Endodermal cell (in vitro differentiated cells): ENCODE results near the gene ATP5ME. TPM values are rescaled to one million over a fixed set of nuclear protein-coding genes. Genes with fewer than 3 reads are reported as not detected.
A peak's percentile ranks its signal among the peaks of the same experiment; 100 is the strongest.
"Not testable (repeated sequence)": the region's sequence is repeated elsewhere in the genome, so short reads cannot be mapped to it uniquely, and the experiment has no call there.

ENCODE experiments used
- DNase-seq: peaks from one replicate; pipeline ENCODE4 v3.0.0-alpha.2; 2017
- H3K27ac ChIP-seq: 2 replicates; pipeline ENCODE4 v1.5.1; 2013; ENCODE audit warnings: mild to moderate bottlenecking, low read depth, low read length, moderate library complexity
- H3K27me3 ChIP-seq: 2 replicates; pipeline ENCODE4 v1.6.1; 2013; ENCODE audit warnings: mild to moderate bottlenecking, low read length, moderate library complexity; ENCODE audit not compliant: insufficient read depth, control insufficient read depth, poor library complexity, severe bottlenecking
- H3K36me3 ChIP-seq: 2 replicates; pipeline ENCODE4 v1.7.0; 2013; ENCODE audit warnings: mild to moderate bottlenecking, low read length, moderate library complexity; ENCODE audit not compliant: control insufficient read depth, insufficient read depth
- H3K4me1 ChIP-seq: one replicate; pipeline ENCODE4 v1.7.0; 2013; ENCODE audit warnings: low read length; ENCODE audit not compliant: control insufficient read depth, insufficient read depth
- H3K4me3 ChIP-seq: 2 replicates; pipeline ENCODE4 v1.5.1; 2013; ENCODE audit warnings: mild to moderate bottlenecking, low read length, moderate library complexity
- H3K9ac ChIP-seq: 2 replicates; pipeline ENCODE4 v1.6.1; 2013; ENCODE audit warnings: mild to moderate bottlenecking, low read length, moderate library complexity; ENCODE audit not compliant: poor library complexity, severe bottlenecking; ENCODE audit errors: extremely low read depth
- H3K9me3 ChIP-seq: 2 replicates; pipeline ENCODE4 v1.6.1; 2013; ENCODE audit warnings: mild to moderate bottlenecking, low read length, moderate library complexity; ENCODE audit not compliant: control insufficient read depth
- H3K27ac Mint-ChIP-seq: 2 replicates; pipeline ENCODE4 v1.8.0; 2020; ENCODE audit warnings: mixed read lengths
- H3K27me3 Mint-ChIP-seq: 2 replicates; pipeline ENCODE4 v1.8.0; 2021; ENCODE audit warnings: mild to moderate bottlenecking, mixed read lengths; ENCODE audit not compliant: insufficient read depth
- H3K36me3 Mint-ChIP-seq: 2 replicates; pipeline ENCODE4 v1.8.0; 2020; ENCODE audit warnings: low read depth, mixed read lengths
- H3K4me1 Mint-ChIP-seq: 2 replicates; pipeline ENCODE4 v1.8.0; 2020; ENCODE audit warnings: mixed read lengths
- H3K4me3 Mint-ChIP-seq: 2 replicates; pipeline ENCODE4 v1.8.0; 2020; ENCODE audit warnings: mild to moderate bottlenecking, moderate library complexity, mixed read lengths
- H3K9me3 Mint-ChIP-seq: 2 replicates; pipeline ENCODE4 v1.8.0; 2020; ENCODE audit warnings: mild to moderate bottlenecking, mixed read lengths
- CTCF ChIP-seq: fragments of 200-600 bp; sonication (generic); conservative IDR thresholded peaks from 2 replicates; pipeline ENCODE4 v1.5.0; 2021; ENCODE audit warnings: antibody characterized with exemption, mild to moderate bottlenecking
- WGBS, 2 experiments: methylation state at CpG; one replicate each; pipeline versions ENCODE4 v1.1.5 to v1.1.7; 2013; ENCODE audit warnings: missing lambda C conversion rate in 2 of 2, mixed read lengths in 1 of 2; ENCODE audit not compliant: insufficient coverage in 1 of 2, insufficient read length in 1 of 2; 5-methylcytosine and 5-hydroxymethylcytosine counted together
- total RNA-seq, 2 donors: library from RNA; stranded (reverse); fragmentation: NEBNext Ultra II Directional in 1 of 2; extraction: Animal tissue kit (Norgen Biotek cat#: 25700) in 1 of 2; gene quantifications; 2 replicates in 1 of 2; 3 replicates in 1 of 2; pipeline ENCODE4 v1.2.1, GENCODE V29; 2021

Gene ATP5ME
- total RNA-seq, 2 donors from 2014 or later = 407 to 456 TPM

- no peaks in the 10 kb centered on the region for H3K9me3 ChIP-seq
- H3K4me1 ChIP-seq = no peaks in the 10 kb centered on the region
- Mint-ChIP-seq H3K9me3 (peaks cover 4% of the 10 kb centered on the region), H3K27ac (no peak overlapping the region), H3K4me3 (no peak overlapping the region), H3K36me3 (no peaks in the 10 kb centered on the region), H3K4me1 (no peaks in the 10 kb centered on the region), H3K27me3 (no peaks in the 10 kb centered on the region)
- no peaks in the 10 kb centered on the region for H3K36me3 ChIP-seq
- H3K27me3 ChIP-seq = no peaks in the 10 kb centered on the region
- H3K27ac ChIP-seq = no peak overlapping the region
- peak; percentile 41 for DNase-seq
- no peak overlapping the region for H3K4me3 ChIP-seq
- TF ChIP-seq CTCF = no peak
- 82 to 89% methylated on average over 6 to 13 of the region's 13 CpGs for WGBS, 2 experiments
- H3K9ac ChIP-seq = no peak overlapping the region
These were observed 26.6 kb downstream of the ATP5ME start for GRCh38 chr4:647481-647880.

DNA sequence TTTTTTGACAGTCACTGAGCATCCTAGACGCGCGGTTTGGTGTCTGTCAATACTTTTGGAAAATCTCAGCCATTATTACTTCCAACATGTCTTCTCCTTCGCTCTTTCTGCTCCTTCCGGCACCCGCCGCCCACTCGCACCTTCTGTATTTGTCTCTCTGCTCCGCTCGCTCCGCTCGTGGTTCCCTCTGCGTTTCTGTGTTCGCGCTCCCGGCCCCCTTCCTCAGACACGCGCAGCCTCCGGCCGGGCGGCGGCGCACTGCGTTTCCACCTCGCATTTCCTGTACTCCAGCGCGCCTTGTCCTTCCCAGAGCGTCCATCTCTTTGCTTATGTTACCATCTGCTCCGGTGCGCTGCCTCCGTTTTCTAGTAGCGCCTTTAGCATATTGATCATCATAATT is 27.6 kb downstream of the ATP5ME start:
- Histone ChIP-seq H3K27me3 (no peaks in the 10 kb centered on the region), H3K9me3 (no peaks in the 10 kb centered on the region), H3K9ac (no peak overlapping the region), H3K4me3 (no peak overlapping the region), H3K4me1 (no peaks in the 10 kb centered on the region), H3K36me3 (no peaks in the 10 kb centered on the region), H3K27ac (no peak overlapping the region)
- no peak overlapping the region for H3K27ac Mint-ChIP-seq
- TF ChIP-seq CTCF = no peak
- H3K27me3 Mint-ChIP-seq = no peaks in the 10 kb centered on the region
- H3K4me3 Mint-ChIP-seq = no peak overlapping the region
- no peak for DNase-seq
- H3K36me3 Mint-ChIP-seq = no peaks in the 10 kb centered on the region
- WGBS, 2 experiments = 94 to 96% methylated on average over 28 to 32 of the region's 32 CpGs
- peaks cover 9% of the 10 kb centered on the region for H3K9me3 Mint-ChIP-seq
- no peaks in the 10 kb centered on the region for H3K4me1 Mint-ChIP-seq

DNA sequence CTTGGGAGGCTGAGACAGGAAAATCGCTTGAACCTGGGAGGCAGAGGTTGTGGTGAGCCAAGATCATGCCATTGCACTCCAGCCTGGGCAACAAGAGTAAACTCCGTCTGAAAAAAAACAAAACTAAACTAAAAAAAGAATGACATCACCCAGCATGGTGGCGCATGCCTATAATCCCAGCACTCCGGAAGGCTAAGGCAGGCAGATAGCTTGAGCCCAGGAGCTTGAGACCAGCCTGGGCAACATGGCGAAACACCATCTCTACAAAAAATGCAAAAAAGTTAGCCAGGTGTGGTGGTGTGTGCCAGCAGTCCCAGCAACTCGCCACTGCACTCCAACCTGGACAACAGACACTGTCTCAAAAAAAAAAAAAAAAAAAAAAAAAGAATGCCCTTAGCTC is 31.7 kb downstream of the ATP5ME start:
- H3K27me3 Mint-ChIP-seq, H3K27me3 ChIP-seq, H3K4me1 Mint-ChIP-seq, H3K9ac ChIP-seq, H3K27ac Mint-ChIP-seq, DNase-seq, H3K36me3 Mint-ChIP-seq, H3K27ac ChIP-seq, H3K4me1 ChIP-seq, H3K9me3 ChIP-seq, H3K4me3 Mint-ChIP-seq, H3K36me3 ChIP-seq, H3K4me3 ChIP-seq: not testable (repeated sequence)
- peaks cover 15% of the 10 kb centered on the region for H3K9me3 Mint-ChIP-seq
- WGBS, 2 experiments = 86 to 95% methylated on average over 1 to 6 of the region's 6 CpGs
